HCT116 (cell line): ENCODE results near the gene DCUN1D2. TPM values are rescaled to one million over a fixed set of nuclear protein-coding genes. Genes with fewer than 3 reads are reported as not detected.

Source experiments
- ATAC-seq: fragments of 200-7000 bp; cut with Tn5 transposase; 2 replicates; pipeline ENCODE4 v1.9.1; 2020; ENCODE audit warnings: mild to moderate bottlenecking, moderate library complexity
- BruUV-seq: library from RNA; stranded (reverse); fragments of 400-500 nt; replicated peaks from 2 replicates; lab custom pipeline; 2021; lab: Mats Ljungman, UMichigan
- CTCF ChIA-PET: fragments of 300-600 bp; sonication (Branson Sonifier 250); formaldehyde crosslinking; loops from one replicate; lab custom pipeline; 2021; ENCODE audit warnings: antibody characterized with exemption; lab: Charles Lee
- POLR2A ChIA-PET: fragments of 300-600, 350-600 bp; sonication (Branson Sonifier 250); formaldehyde crosslinking; loops from one replicate; lab custom pipeline; 2021; ENCODE audit warnings: antibody characterized with exemption; lab: Charles Lee
- RAD21 ChIA-PET, 2 experiments: fragments of 300-600 bp; sonication (Branson Sonifier 250); formaldehyde crosslinking; loops; one replicate each; lab custom pipeline; 2023; ENCODE audit warnings: low total read pairs in 2 of 2; ENCODE audit not compliant: uncharacterized antibody in 2 of 2, unreplicated experiment in 2 of 2, low non-redundant PET in 1 of 2; lab: Charles Lee
- DNase-seq: peaks from one replicate; pipeline ENCODE4 v3.0.0-alpha.2; 2010; ENCODE audit warnings: low read depth, low spot score
- H2AFZ ChIP-seq: fragments of 200-600 bp; shearing (Covaris generic), sonication (generic); 2 replicates; pipeline ENCODE4 v1.6.1; 2017; ENCODE audit warnings: low read depth, mixed run types, mixed read lengths, antibody characterized with exemption, low read length; ENCODE audit not compliant: poor library complexity, severe bottlenecking
- H3K27ac ChIP-seq: 2 replicates; pipeline ENCODE4 v1.5.1; 2012; ENCODE audit warnings: low read depth, low read length
- H3K27me3 ChIP-seq: fragments of 200-600 bp; sonication (generic); 2 replicates; pipeline ENCODE4 v1.6.1; 2016; ENCODE audit warnings: mixed run types, low read length, mixed read lengths; ENCODE audit not compliant: insufficient read depth
- H3K36me3 ChIP-seq, 2 experiments: fragments of 200-500 bp in 1 of 2; fragments of 200-600 bp in 1 of 2; sonication (Bioruptor generic) in 1 of 2; sonication (generic) in 1 of 2; 2 replicates each; pipeline versions ENCODE4 v1.5.1 to v1.6.1; 2014 to 2016; ENCODE audit warnings: low read length in 2 of 2, inconsistent platforms in 1 of 2, mixed read lengths in 1 of 2, mixed run types in 1 of 2; ENCODE audit not compliant: insufficient read depth in 2 of 2, control insufficient read depth in 1 of 2
- H3K4me1 ChIP-seq, 2 experiments: fragments of 200-600 bp in 1 of 2; sonication (generic) in 1 of 2; 2 replicates each; pipeline versions ENCODE4 v1.5.1 to v1.6.1; 2012 to 2017; ENCODE audit warnings: low read length in 2 of 2, inconsistent platforms in 1 of 2, mild to moderate bottlenecking in 1 of 2, mixed read lengths in 1 of 2, mixed run types in 1 of 2, moderate library complexity in 1 of 2; ENCODE audit not compliant: insufficient read depth in 2 of 2, control insufficient read depth in 1 of 2
- H3K4me2 ChIP-seq: fragments of 200-600 bp; sonication (generic); 2 replicates; pipeline ENCODE4 v1.6.1; 2017; ENCODE audit warnings: mixed run types, low read length, mixed read lengths
- H3K4me3 ChIP-seq, 2 experiments: fragments of 200-600 bp in 1 of 2; sonication (generic) in 1 of 2; replicated peaks in 1 of 2; 2 replicates each; pipeline ENCODE4 v1.5.1; 2011 to 2016; ENCODE audit warnings: low read length in 2 of 2, control low read depth in 1 of 2, low read depth in 1 of 2, mild to moderate bottlenecking in 1 of 2, mixed read lengths in 1 of 2, mixed run types in 1 of 2
- H3K79me2 ChIP-seq: fragments of 200-600 bp; sonication (generic); 2 replicates; pipeline ENCODE4 v1.6.1; 2017; ENCODE audit warnings: mild to moderate bottlenecking, mixed run types, low read length, moderate library complexity, mixed read lengths; ENCODE audit not compliant: insufficient read depth
- H3K9ac ChIP-seq: fragments of 200-600 bp; sonication (generic); 2 replicates; pipeline ENCODE4 v1.6.1; 2016; ENCODE audit warnings: low read length, mixed read lengths
- H3K9me2 ChIP-seq: fragments of 200-600 bp; sonication (generic), shearing (Covaris generic); 2 replicates; pipeline ENCODE4 v1.6.1; 2017; ENCODE audit warnings: mixed run types, mild to moderate bottlenecking, moderate library complexity; ENCODE audit not compliant: insufficient read depth
- H3K9me3 ChIP-seq, 2 experiments: fragments of 200-500 bp in 1 of 2; fragments of 200-600 bp in 1 of 2; sonication (Bioruptor generic) in 1 of 2; sonication (generic) in 1 of 2; 2 replicates each; pipeline ENCODE4 v1.6.1; 2014 to 2017; ENCODE audit warnings: low read length in 2 of 2, mixed read lengths in 2 of 2, inconsistent platforms in 1 of 2, low read depth in 1 of 2, mild to moderate bottlenecking in 1 of 2, mixed run types in 1 of 2, moderate library complexity in 1 of 2; ENCODE audit not compliant: control insufficient read depth in 1 of 2, insufficient read depth in 1 of 2
- H4K20me1 ChIP-seq: fragments of 200-600 bp; sonication (generic), shearing (Covaris generic); 2 replicates; pipeline ENCODE4 v1.6.1; 2017; ENCODE audit warnings: mixed run types, mild to moderate bottlenecking, moderate library complexity; ENCODE audit not compliant: insufficient read depth
- CEBPB ChIP-seq: IDR thresholded peaks from 2 replicates; pipeline ENCODE4 v1.6.1; 2012; ENCODE audit warnings: low read depth
- EGR1 ChIP-seq: IDR thresholded peaks from 2 replicates; pipeline ENCODE4 v1.6.1; 2012; ENCODE audit warnings: low read depth
- EZH2 ChIP-seq: fragments of 200-600 bp; sonication (generic); IDR thresholded peaks from 2 replicates; pipeline ENCODE4 v1.6.1; 2017; ENCODE audit warnings: antibody characterized with exemption, mixed run types
- EZH2phosphoT487 ChIP-seq: fragments of 200-600 bp; IDR thresholded peaks from 2 replicates; pipeline ENCODE4 v1.6.1; 2018; ENCODE audit warnings: antibody characterized with exemption, borderline replicate concordance
- FOSL1 ChIP-seq: IDR thresholded peaks from 2 replicates; pipeline ENCODE4 v1.6.1; 2012; ENCODE audit warnings: low read depth
- POLR2AphosphoS5 ChIP-seq: IDR thresholded peaks from 2 replicates; pipeline ENCODE4 v1.6.1; 2011; ENCODE audit warnings: mild to moderate bottlenecking, low read depth, low read length, moderate library complexity
- SRF ChIP-seq: IDR thresholded peaks from 2 replicates; pipeline ENCODE4 v1.6.1; 2012; ENCODE audit warnings: low read depth
- TCF7L2 ChIP-seq: IDR thresholded peaks from 2 replicates; pipeline ENCODE4 v1.7.0; 2011; ENCODE audit warnings: borderline replicate concordance, inconsistent platforms; ENCODE audit not compliant: insufficient read depth, insufficient read length; ENCODE audit errors: extremely low read depth
- ZFX ChIP-seq: fragments of 450-650 bp; IDR thresholded peaks from 2 replicates; pipeline ENCODE4 v1.6.1; 2017
- intact Hi-C: fragments of 100-400 bp; cut with micrococcal nuclease; formaldehyde crosslinking; loops from 2 replicates; pipeline ENCODE4 v1.10.0; 2022
- total RNA-seq: library from RNA; stranded (reverse); gene quantifications from one replicate; pipeline ENCODE4 v1.2.1, GENCODE V29; 2021; ENCODE audit not compliant: unreplicated experiment
- TF ChIP-seq, protein P1 (sequence below): IDR thresholded peaks from 2 replicates; pipeline ENCODE4 v1.6.1; 2011; ENCODE audit warnings: mild to moderate bottlenecking, low read length, moderate library complexity; ENCODE audit not compliant: insufficient replicate concordance; ENCODE audit errors: extremely low read depth
- TF ChIP-seq, protein P2 (sequence below): IDR thresholded peaks from 2 replicates; pipeline ENCODE4 v1.6.1; 2012

DCUN1D2 gene
- total RNA-seq, 1 experiment from 2014 or later: 25.4 TPM

GRCh38 chr13:113412440-113412839, 78.1 kb downstream of the DCUN1D2 start (continued):
- TF ChIP-seq, protein P1, sequence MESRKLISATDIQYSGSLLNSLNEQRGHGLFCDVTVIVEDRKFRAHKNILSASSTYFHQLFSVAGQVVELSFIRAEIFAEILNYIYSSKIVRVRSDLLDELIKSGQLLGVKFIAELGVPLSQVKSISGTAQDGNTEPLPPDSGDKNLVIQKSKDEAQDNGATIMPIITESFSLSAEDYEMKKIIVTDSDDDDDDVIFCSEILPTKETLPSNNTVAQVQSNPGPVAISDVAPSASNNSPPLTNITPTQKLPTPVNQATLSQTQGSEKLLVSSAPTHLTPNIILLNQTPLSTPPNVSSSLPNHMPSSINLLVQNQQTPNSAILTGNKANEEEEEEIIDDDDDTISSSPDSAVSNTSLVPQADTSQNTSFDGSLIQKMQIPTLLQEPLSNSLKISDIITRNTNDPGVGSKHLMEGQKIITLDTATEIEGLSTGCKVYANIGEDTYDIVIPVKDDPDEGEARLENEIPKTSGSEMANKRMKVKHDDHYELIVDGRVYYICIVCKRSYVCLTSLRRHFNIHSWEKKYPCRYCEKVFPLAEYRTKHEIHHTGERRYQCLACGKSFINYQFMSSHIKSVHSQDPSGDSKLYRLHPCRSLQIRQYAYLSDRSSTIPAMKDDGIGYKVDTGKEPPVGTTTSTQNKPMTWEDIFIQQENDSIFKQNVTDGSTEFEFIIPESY: no peak
- TF ChIP-seq EZH2 (no peak), TCF7L2 (no peak), CEBPB (no peak), POLR2AphosphoS5 (no peak), FOSL1 (no peak), ZFX (no peak), EGR1 (no peak)

DNA sequence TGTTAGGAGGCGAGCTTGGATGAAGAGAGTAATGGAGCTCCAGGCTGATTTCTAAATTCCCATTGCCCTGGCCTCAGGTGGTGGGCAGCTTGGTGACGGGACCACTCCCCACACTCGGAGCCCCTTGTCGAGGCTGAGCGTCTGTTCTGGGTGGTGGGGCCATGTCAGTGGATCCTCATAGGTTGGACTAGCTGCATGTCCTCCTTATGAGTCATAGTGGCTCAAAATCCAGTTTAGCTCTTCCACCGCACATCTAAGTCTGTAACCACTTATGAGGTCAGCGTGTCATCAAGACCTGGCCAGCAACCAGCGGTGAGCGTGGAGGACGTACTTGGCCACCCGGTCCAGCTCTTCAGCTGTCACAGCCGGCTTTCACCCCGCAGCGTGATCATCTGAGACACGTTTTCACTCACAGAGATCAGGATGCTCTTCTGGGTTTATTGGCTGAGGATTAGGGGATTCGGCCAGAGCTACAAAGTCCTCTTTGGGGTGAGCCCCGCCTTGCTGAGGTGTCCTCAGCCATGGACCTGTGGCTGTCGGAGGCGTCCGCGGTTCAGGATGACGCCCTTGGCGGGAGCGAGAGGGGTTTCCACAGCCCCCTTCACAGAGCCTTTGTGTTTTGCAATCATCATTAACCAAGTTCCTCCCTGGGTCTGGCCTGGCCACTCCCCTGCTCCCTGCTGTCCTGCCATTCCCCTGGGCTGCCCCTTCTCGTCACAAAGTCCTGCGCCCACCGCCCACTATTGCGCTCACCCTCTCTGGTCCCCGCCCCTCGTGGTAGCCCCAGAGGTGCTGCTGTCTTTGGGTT, 79.1 kb downstream of the DCUN1D2 start:
- Histone ChIP-seq H2AFZ (peak overlapping the region; percentile 67), H3K27ac (peak overlapping the region; percentile 66), H3K4me1 (peaks cover 17 to 23% of the 10 kb centered on the region in 2 experiments), H3K36me3 (no peaks in the 10 kb centered on the region), H3K27me3 (peaks cover 3% of the 10 kb centered on the region; the same call in 1 of the 2 replicates), H3K79me2 (no peaks in the 10 kb centered on the region), H3K9me2 (no peaks in the 10 kb centered on the region), H4K20me1 (no peaks in the 10 kb centered on the region), H3K9me3 (no peaks in the 10 kb centered on the region), H3K4me3 (peak overlapping the region; percentile 30 to 59), H3K9ac (peak overlapping the region; percentile 63), H3K4me2 (peak overlapping the region; percentile 94)
- intact Hi-C loops: loop anchor here (2.0 kb wide), 1 partner anchor 37 kb away; no protein-coding TSS in a partner anchor
- RAD21 ChIA-PET: no interaction called here
- POLR2A ChIA-PET: interaction anchor here (0.6 to 0.9 kb wide), 4 partner anchors 11 to 37 kb away, joined by 3 to 5 read pairs (median 4); no protein-coding TSS in a partner anchor
- no peak for TF ChIP-seq EZH2phosphoT487
- TF ChIP-seq, protein P2, sequence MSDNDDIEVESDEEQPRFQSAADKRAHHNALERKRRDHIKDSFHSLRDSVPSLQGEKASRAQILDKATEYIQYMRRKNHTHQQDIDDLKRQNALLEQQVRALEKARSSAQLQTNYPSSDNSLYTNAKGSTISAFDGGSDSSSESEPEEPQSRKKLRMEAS: no peak
- TF ChIP-seq, protein P1: peak; percentile 39
- TF ChIP-seq SRF: no peak
- ATAC-seq (peak; percentile 79), DNase-seq (peak; percentile 84)
- BruUV-seq: no TSS peak
- CTCF ChIA-PET: interaction anchor here (0.7 to 1.2 kb wide), 3 partner anchors 12 to 469 kb away, joined by 3 to 4 read pairs (median 3); no protein-coding TSS in a partner anchor
